Prostate gland (tissue), 2 donors: ENCODE measurements around the gene KCTD20. TPM values are rescaled to one million over a fixed set of nuclear protein-coding genes. Genes with fewer than 3 reads are reported as not detected.

Source experiments
- DNase-seq: peaks from one replicate; pipeline ENCODE4 v3.0.0-alpha.2; 2019; ENCODE audit warnings: low spot score
- H3K27ac ChIP-seq, 2 donors: fragments of 200-600 bp; sonication (generic); 2 replicates each; pipeline ENCODE4 v1.5.1; 2017 to 2019
- H3K27me3 ChIP-seq: fragments of 200-600 bp; sonication (generic); replicated peaks from 2 replicates; pipeline ENCODE4 v1.5.1; 2019; ENCODE audit not compliant: insufficient read depth
- H3K36me3 ChIP-seq, 2 donors: fragments of 200-600 bp; sonication (generic); 1 replicate in 1 of 2; 2 replicates in 1 of 2; pipeline versions ENCODE4 v1.5.1 to v1.8.1; 2017 to 2019
- H3K4me1 ChIP-seq: fragments of 200-600 bp; sonication (generic); replicated peaks from 2 replicates; pipeline ENCODE4 v1.5.1; 2019
- H3K4me3 ChIP-seq, 2 donors: fragments of 200-600 bp; sonication (generic); 2 replicates each; pipeline ENCODE4 v1.5.1; 2017 to 2019
- H3K9me3 ChIP-seq: fragments of 200-600 bp; sonication (generic); 2 replicates; pipeline ENCODE4 v1.5.1; 2017
- CTCF ChIP-seq, 4 experiments: fragments of 200-600 bp in 2 of 4; fragments of 450-650 bp in 2 of 4; sonication (generic) in 2 of 4; IDR thresholded peaks; 1 replicate in 3 of 4; 2 replicates in 1 of 4; pipeline ENCODE4 v1.5.1; 2016 to 2019; ENCODE audit warnings: antibody characterized with exemption in 4 of 4, mild to moderate bottlenecking in 2 of 4, moderate library complexity in 2 of 4
- POLR2A ChIP-seq: fragments of 450-650 bp; IDR thresholded peaks from one replicate; pipeline ENCODE4 v1.6.1; 2016; ENCODE audit warnings: antibody characterized with exemption, mild to moderate bottlenecking
- POLR2AphosphoS5 ChIP-seq: sonication (generic); formaldehyde crosslinking; IDR thresholded peaks from one replicate; pipeline ENCODE4 v1.6.1; 2017; ENCODE audit warnings: antibody characterized with exemption
- WGBS: methylation state at CpG from one replicate; pipeline ENCODE4 v1.1.5; 2018; 5-methylcytosine and 5-hydroxymethylcytosine counted together
- intact Hi-C: fragments of 100-400 bp; cut with DNase I; formaldehyde crosslinking; loops from one replicate; pipeline ENCODE4 v1.14.2; 2022
- total RNA-seq, 2 donors: library from RNA; depleted of rRNA; stranded (reverse); fragments of >200 nt; gene quantifications; one replicate each; pipeline ENCODE4 v1.1.0, GENCODE V29; 2016

The KCTD20 gene
- total RNA-seq, 2 donors from 2014 or later, result 33.7 to 44.1 TPM

- H3K4me3 ChIP-seq, result peak overlapping the region; percentile 51 to 55
- H3K27ac ChIP-seq, result peak overlapping the region; percentile 91 to 92
- no peak for DNase-seq
- no peaks in the 10 kb centered on the region for H3K36me3 ChIP-seq
- intact Hi-C loops, result loop anchor here (5.0 kb wide), 1 partner anchor 125 kb away; the partner anchor contains the start of gene STK38
- no peaks in the 10 kb centered on the region for H3K27me3 ChIP-seq
- TF ChIP-seq POLR2AphosphoS5, result no peak
- no peak for TF ChIP-seq POLR2A
- TF ChIP-seq CTCF (IDR thresholded peaks at IDR 0.05), result peak in 1 of 4 experiments; percentile 17
- no peaks in the 10 kb centered on the region for H3K9me3 ChIP-seq
- no peaks in the 10 kb centered on the region for H3K4me1 ChIP-seq
- WGBS, result 8% methylated on average over 4 of the region's 4 CpGs
These were observed 20.1 kb upstream of the KCTD20 start for GRCh38 chr6:36422714-36423100.

- Histone ChIP-seq H3K27me3 (no peaks in the 10 kb centered on the region), H3K27ac (peak overlapping the region; percentile 91 to 92), H3K4me3 (peak overlapping the region; percentile 51 to 55), H3K9me3 (no peaks in the 10 kb centered on the region), H3K36me3 (no peaks in the 10 kb centered on the region), H3K4me1 (no peaks in the 10 kb centered on the region)
- 0% methylated on average over 51 of the region's 51 CpGs for WGBS
- peak; percentile 72 for TF ChIP-seq POLR2A
- peak; percentile 26 to 86 (median 76) for TF ChIP-seq CTCF (IDR thresholded peaks at IDR 0.05)
- TF ChIP-seq POLR2AphosphoS5, result peak; percentile 96
- DNase-seq, result peak; percentile 99
- intact Hi-C loops, result loop anchor here (5.0 kb wide), 1 partner anchor 124 kb away; the partner anchor contains the start of gene STK38
These were observed 19.5 kb upstream of the KCTD20 start for GRCh38 chr6:36423101-36423824.

GRCh38 chr6:36426622-36427021, 16.2 kb upstream of the KCTD20 start:
- H3K36me3 ChIP-seq, result no peaks in the 10 kb centered on the region
- H3K4me3 ChIP-seq, result no peak overlapping the region
- no peak for DNase-seq
- no peak overlapping the region for H3K27ac ChIP-seq
- no peak for TF ChIP-seq POLR2AphosphoS5
- TF ChIP-seq POLR2A, result no peak
- TF ChIP-seq CTCF (IDR thresholded peaks at IDR 0.05), result no peak
- intact Hi-C loops, result no loop called here
- H3K27me3 ChIP-seq, result no peaks in the 10 kb centered on the region
- H3K9me3 ChIP-seq, result no peaks in the 10 kb centered on the region
- H3K4me1 ChIP-seq, result no peaks in the 10 kb centered on the region
- 95% methylated on average over 3 of the region's 3 CpGs for WGBS

- Histone ChIP-seq H3K36me3 (no peaks in the 10 kb centered on the region), H3K27ac (no peak overlapping the region), H3K4me1 (no peaks in the 10 kb centered on the region), H3K9me3 (no peaks in the 10 kb centered on the region), H3K27me3 (no peaks in the 10 kb centered on the region), H3K4me3 (no peak overlapping the region)
- TF ChIP-seq POLR2AphosphoS5 (no peak), CTCF (IDR thresholded peaks at IDR 0.05) (peak in 1 of 4 experiments; percentile 26)
- intact Hi-C loops, result no loop called here
- 76% methylated on average over 4 of the region's 4 CpGs for WGBS
- DNase-seq, result no peak
These were observed 13.9 kb upstream of the KCTD20 start for GRCh38 chr6:36428911-36429310.

GRCh38 chr6:36430351-36430750, 12.4 kb upstream of the KCTD20 start:
- DNase-seq, result no peak
- H3K4me1 ChIP-seq, result no peaks in the 10 kb centered on the region
- 77% methylated on average over 2 of the region's 2 CpGs for WGBS
- H3K36me3 ChIP-seq, result no peaks in the 10 kb centered on the region
- H3K9me3 ChIP-seq, result no peaks in the 10 kb centered on the region
- no peaks in the 10 kb centered on the region for H3K27me3 ChIP-seq
- H3K4me3 ChIP-seq, result no peak overlapping the region
- intact Hi-C loops, result no loop called here
- TF ChIP-seq POLR2A (no peak), POLR2AphosphoS5 (no peak), CTCF (IDR thresholded peaks at IDR 0.05) (no peak)
- H3K27ac ChIP-seq, result no peak overlapping the region
